Measurements from ENCODE around the gene CD68.

CD68 gene

DNA sequence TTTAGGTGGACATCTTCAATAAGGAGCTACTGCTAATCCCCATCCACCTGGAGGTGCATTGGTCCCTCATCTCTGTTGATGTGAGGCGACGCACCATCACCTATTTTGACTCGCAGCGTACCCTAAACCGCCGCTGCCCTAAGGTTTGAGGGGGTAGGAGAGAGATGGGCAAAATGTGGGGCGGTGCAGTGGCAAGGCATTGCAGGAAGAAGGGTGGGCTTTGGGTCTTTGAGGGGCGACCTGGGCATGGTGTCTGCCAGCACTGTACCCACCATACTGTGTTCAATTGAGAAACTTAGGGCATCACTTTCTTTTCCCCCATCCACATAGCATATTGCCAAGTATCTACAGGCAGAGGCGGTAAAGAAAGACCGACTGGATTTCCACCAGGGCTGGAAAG is 9.1 kb upstream of the CD68 start:
- H3K4me3 ChIP-seq (ENCODE audit: low read depth, low read length): no peak overlapping the region
- DNase-seq (ENCODE audit: low read depth): no peak
- TF ChIP-seq, protein P1, sequence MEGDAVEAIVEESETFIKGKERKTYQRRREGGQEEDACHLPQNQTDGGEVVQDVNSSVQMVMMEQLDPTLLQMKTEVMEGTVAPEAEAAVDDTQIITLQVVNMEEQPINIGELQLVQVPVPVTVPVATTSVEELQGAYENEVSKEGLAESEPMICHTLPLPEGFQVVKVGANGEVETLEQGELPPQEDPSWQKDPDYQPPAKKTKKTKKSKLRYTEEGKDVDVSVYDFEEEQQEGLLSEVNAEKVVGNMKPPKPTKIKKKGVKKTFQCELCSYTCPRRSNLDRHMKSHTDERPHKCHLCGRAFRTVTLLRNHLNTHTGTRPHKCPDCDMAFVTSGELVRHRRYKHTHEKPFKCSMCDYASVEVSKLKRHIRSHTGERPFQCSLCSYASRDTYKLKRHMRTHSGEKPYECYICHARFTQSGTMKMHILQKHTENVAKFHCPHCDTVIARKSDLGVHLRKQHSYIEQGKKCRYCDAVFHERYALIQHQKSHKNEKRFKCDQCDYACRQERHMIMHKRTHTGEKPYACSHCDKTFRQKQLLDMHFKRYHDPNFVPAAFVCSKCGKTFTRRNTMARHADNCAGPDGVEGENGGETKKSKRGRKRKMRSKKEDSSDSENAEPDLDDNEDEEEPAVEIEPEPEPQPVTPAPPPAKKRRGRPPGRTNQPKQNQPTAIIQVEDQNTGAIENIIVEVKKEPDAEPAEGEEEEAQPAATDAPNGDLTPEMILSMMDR (IDR thresholded peaks at IDR 0.05; ENCODE audit: control insufficient read depth, extremely low read depth, insufficient read depth): no peak

DNA sequence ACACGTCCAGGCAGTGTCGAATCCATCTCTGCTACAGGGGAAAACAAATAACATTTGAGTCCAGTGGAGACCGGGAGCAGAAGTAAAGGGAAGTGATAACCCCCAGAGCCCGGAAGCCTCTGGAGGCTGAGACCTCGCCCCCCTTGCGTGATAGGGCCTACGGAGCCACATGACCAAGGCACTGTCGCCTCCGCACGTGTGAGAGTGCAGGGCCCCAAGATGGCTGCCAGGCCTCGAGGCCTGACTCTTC is 7.2 kb upstream of the CD68 start:
- H3K4me3 ChIP-seq (ENCODE audit: low read depth, low read length): peak overlapping the region; percentile 99
- DNase-seq (ENCODE audit: low read depth): peak; percentile 99
- TF ChIP-seq, protein P1 (IDR thresholded peaks at IDR 0.05; ENCODE audit: control insufficient read depth, extremely low read depth, insufficient read depth): no peak

DNA sequence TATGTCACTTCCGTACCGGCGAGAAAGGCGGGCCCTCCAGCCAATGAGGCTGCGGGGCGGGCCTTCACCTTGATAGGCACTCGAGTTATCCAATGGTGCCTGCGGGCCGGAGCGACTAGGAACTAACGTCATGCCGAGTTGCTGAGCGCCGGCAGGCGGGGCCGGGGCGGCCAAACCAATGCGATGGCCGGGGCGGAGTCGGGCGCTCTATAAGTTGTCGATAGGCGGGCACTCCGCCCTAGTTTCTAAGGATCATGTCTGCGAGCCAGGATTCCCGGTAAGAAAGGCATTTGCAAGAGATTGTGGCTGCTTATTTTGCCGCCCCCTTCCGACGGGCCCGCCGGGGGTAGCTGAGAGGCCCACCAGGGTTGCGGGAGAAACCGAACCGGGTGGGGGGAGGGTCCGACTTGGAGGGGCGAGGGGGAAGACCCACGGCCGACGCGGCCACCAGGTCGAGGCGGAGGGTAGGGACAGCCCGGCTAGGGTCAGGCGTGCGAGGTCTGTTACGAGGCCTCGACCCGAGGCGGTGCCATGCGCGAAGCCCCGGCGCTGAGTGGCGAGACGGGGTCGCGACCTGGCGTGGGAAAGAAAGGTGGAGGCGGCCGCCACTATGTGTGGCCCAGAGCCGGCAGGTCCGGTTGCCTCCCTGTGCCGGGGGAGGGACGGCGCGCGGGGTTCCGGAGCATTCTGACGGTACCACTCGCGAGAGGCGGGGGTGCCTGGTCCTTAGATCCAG is 6.7 kb upstream of the CD68 start:
- no peak for DNase-seq (ENCODE audit: low read depth)
- TF ChIP-seq, protein P1 (IDR thresholded peaks at IDR 0.05; ENCODE audit: control insufficient read depth, extremely low read depth, insufficient read depth): no peak
- peak overlapping the region; percentile 99 for H3K4me3 ChIP-seq (ENCODE audit: low read depth, low read length)

DNA sequence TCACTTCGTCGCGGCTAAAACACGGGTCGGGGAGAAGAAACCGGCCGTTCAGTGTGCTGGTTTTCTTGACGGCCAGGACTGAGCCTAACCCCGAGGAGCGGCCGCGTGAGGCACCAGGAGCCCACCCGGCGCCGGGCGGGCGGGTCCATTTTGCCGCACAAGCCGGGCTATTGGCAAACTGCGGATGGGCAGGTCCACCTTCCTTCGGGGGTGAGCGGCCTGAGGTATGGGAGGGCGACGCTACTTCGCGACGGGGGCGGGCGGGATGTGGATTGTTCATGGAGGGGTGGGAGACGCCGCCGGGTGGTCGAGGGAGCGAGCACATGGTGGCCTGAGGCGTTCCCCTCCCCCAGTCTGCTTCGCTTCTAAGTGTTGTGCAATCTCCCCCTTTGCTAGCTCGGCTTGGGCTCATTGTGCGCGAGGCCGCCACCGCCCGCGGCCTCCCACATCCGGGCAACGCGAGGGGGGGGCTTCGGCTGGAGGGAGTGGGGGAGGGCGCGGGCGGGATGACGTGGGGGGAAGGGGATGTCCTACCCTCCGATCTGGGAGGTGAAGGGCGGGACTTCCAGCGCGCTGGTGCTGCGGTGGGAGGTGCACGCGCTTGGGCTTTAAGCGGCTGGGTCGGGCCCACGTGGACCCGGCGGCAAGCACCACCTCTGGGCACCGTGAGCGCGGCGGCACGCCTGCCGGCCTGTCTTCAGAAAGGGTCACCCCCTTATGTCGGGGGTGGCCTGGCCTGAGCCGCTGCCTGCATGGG is 5.9 kb upstream of the CD68 start:
- H3K4me3 ChIP-seq (ENCODE audit: low read depth, low read length): peak overlapping the region; percentile 99
- no peak for DNase-seq (ENCODE audit: low read depth)
- TF ChIP-seq, protein P1 (IDR thresholded peaks at IDR 0.05; ENCODE audit: control insufficient read depth, extremely low read depth, insufficient read depth): no peak

DNA sequence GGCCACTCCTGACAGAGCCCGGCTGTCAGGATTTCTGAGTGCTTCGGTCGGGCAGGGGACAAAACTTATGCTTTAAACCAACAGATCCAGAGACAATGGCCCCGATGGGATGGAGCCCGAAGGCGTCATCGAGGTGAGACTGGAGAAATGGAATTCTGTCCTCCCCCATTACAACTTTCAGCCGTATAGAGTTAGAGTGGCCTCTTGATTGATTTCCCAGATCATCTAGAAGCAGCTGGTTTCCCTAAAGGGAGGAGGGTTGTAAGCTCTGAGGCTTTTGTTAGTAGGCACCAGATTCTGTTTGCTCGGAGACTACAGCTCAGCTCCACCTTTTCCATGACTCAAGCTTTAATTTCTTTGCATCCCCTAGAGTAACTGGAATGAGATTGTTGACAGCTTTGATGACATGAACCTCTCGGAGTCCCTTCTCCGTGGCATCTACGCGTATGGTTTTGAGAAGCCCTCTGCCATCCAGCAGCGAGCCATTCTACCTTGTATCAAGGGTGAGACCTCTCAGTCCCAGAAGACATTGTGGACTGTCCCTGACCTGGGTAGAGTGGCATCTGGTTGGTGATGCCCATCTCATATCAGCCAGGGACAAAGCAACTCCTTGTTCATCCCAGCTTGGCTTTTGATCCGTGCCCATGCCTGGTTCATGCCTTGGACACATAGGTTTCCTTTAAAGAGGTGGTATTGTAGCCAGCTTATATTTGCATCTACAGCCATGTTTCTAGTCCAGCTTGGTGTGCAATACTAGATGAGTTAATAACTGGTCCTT is 5.1 kb upstream of the CD68 start:
- DNase-seq (ENCODE audit: low read depth): no peak
- TF ChIP-seq, protein P1 (IDR thresholded peaks at IDR 0.05; ENCODE audit: control insufficient read depth, extremely low read depth, insufficient read depth): no peak
- H3K4me3 ChIP-seq (ENCODE audit: low read depth, low read length): peak overlapping the region; percentile 99

DNA sequence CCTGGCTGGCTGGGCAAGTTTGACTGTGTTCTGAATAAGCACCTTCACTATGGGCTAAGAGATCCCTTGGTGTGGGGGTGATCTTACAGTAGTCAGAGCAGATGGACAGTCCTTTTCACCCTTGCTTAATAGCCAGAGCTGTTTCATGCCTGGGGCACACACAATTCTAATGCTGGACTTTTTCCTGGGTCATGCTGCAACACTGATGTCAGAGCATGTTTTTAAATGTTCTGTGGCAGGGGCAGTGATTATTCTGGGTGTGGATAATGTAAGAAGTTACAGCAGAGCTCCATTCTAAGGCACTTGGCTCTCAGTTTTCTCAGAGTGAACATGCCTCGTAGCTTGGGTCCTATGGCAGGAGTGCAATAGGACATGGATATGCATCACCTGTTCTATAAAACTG is 4.0 kb upstream of the CD68 start:
- TF ChIP-seq, protein P1 (IDR thresholded peaks at IDR 0.05; ENCODE audit: control insufficient read depth, extremely low read depth, insufficient read depth): no peak
- no peak overlapping the region for H3K4me3 ChIP-seq (ENCODE audit: low read depth, low read length)
- no peak for DNase-seq (ENCODE audit: low read depth)

Measured in LNCaP clone FGC (cell line).